ENCODE measurements around the gene MAN1A1.

- no peak for TF ChIP-seq POLR2A (IDR thresholded peaks at IDR 0.05)
- TF ChIP-seq CTCF (IDR thresholded peaks at IDR 0.05) = no peak
- no peak for TF ChIP-seq POLR2AphosphoS5 (IDR thresholded peaks at IDR 0.05)
- no peak for TF ChIP-seq EP300 (IDR thresholded peaks at IDR 0.05)
Observed at GRCh38 chr6:119259027-119259426, 90.5 kb downstream of the MAN1A1 start.

All from sigmoid colon (tissue), 4 donors.